ENCODE measurements around the gene OTX1.

- TF ChIP-seq CTCF (IDR thresholded peaks at IDR 0.05) (no peak), POLR2AphosphoS5 (IDR thresholded peaks at IDR 0.05) (no peak), POLR2A (IDR thresholded peaks at IDR 0.05) (no peak), EP300 (IDR thresholded peaks at IDR 0.05) (no peak)
These were observed 12.6 kb upstream of the OTX1 start for GRCh38 chr2:63038034-63038433.

Data from upper lobe of left lung (tissue), 4 donors.